Karpas-422 (cell line): ENCODE results near the gene ZSWIM3. TPM values are rescaled to one million over a fixed set of nuclear protein-coding genes. Genes with fewer than 3 reads are reported as not detected.

ENCODE experiments used
- DNase-seq: peaks from one replicate; pipeline ENCODE4 v3.0.0-alpha.2; 2015
- H2AFZ ChIP-seq: fragments of 200-600 bp; sonication (generic); 2 replicates; pipeline ENCODE4 v1.6.1; 2014; ENCODE audit warnings: antibody characterized with exemption, low read length, mixed read lengths
- H3K27ac ChIP-seq: fragments of 200-600 bp; sonication (generic); 2 replicates; pipeline ENCODE4 v1.5.1; 2014; ENCODE audit warnings: mild to moderate bottlenecking, low read length, moderate library complexity
- H3K27me3 ChIP-seq: fragments of 200-600 bp; sonication (generic); 2 replicates; pipeline ENCODE4 v1.6.1; 2014; ENCODE audit warnings: low read length, mixed read lengths
- H3K36me3 ChIP-seq: fragments of 200-600 bp; sonication (generic); 2 replicates; pipeline ENCODE4 v1.6.1; 2014; ENCODE audit warnings: low read length, mixed read lengths; ENCODE audit not compliant: insufficient read depth
- H3K4me1 ChIP-seq: fragments of 200-600 bp; sonication (generic); 2 replicates; pipeline ENCODE4 v1.6.1; 2014; ENCODE audit warnings: mild to moderate bottlenecking, low read length, mixed read lengths
- H3K4me2 ChIP-seq: fragments of 200-600 bp; sonication (generic); 2 replicates; pipeline ENCODE4 v1.6.1; 2014; ENCODE audit warnings: low read length, low read depth, mild to moderate bottlenecking; ENCODE audit not compliant: poor library complexity, severe bottlenecking
- H3K4me3 ChIP-seq: fragments of 200-600 bp; sonication (generic); 2 replicates; pipeline ENCODE4 v1.5.1; 2014; ENCODE audit warnings: mild to moderate bottlenecking, antibody characterized with exemption, low read length, mixed read lengths
- H3K79me2 ChIP-seq: fragments of 200-600 bp; sonication (generic); 2 replicates; pipeline ENCODE4 v1.6.1; 2014; ENCODE audit warnings: mild to moderate bottlenecking, low read length, mixed read lengths
- H3K9ac ChIP-seq: fragments of 200-600 bp; sonication (generic); 2 replicates; pipeline ENCODE4 v1.6.0; 2014; ENCODE audit warnings: low read length
- H3K9me2 ChIP-seq: fragments of 200-600 bp; sonication (generic), shearing (Covaris generic); replicated peaks from 2 replicates; pipeline ENCODE4 v1.6.0; 2014; ENCODE audit warnings: mild to moderate bottlenecking, low read length, moderate library complexity; ENCODE audit not compliant: insufficient read depth
- H3K9me3 ChIP-seq: fragments of 300-700, 200-600 bp; sonication (generic); 2 replicates; pipeline ENCODE4 v1.6.1; 2014; ENCODE audit warnings: low read length, mixed read lengths
- H4K20me1 ChIP-seq: fragments of 200-600 bp; sonication (generic); 2 replicates; pipeline ENCODE4 v1.6.1; 2014; ENCODE audit warnings: mild to moderate bottlenecking, antibody characterized with exemption, low read length, low read depth; ENCODE audit not compliant: insufficient read depth
- total RNA-seq: library from RNA; depleted of rRNA; stranded (reverse); fragments of >200 nt; shearing (Covaris generic); gene quantifications from 2 replicates; pipeline ENCODE4 v1.2.3, GENCODE V29; 2014; ENCODE audit warnings: low replicate concordance; rRNA removed

The ZSWIM3 gene
- total RNA-seq, result 8.9 and 9.9 TPM in 2 replicates

DNA sequence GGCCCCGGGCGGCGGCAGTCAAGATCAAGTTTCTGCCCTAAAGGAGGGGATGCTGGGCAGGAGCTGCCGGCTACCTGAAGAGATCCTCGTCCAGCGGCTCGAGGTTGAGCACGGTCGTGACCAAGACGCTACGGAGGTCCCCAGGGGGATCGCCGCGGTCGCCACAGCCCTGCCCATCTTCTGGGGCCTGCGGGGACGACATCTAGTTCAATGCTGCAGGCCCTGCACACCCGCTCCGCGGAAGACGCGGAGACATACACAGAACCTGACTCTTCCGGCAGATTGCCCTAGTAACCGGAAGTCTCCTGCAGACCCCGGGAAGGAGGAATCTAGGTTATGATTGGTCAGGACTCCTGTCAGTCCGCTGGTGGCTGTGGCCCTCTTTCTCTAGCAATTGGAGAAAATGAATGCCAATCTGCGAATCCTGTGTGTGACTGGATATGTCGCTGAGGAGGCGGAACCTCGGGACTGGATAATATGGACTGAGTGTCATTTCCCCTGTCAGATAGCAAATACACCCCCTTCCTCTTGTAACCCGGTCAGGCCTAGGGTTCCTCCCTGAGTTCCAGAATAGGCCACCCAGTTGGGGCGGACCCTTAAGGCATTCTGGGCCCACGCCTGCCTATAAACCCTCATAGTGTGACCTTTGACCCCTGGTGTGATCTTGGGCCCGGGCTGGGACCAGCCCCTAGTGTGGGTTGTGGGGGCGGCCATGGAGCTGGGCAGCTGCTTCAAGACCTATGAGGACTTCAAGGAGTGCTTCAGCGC is at the start of gene ZSWIM3, which contains the start of gene ACOT8:
ZSWIM3 (plus strand) TSS at position 501 of the 768 bp plus-strand sequence; CDS start at position 713, 212 bp downstream.
ACOT8 (minus strand) TSS at position 279 of the 768 bp plus-strand sequence; CDS start at position 202, 77 bp downstream.
- Histone ChIP-seq H3K9ac (peak within 1 kb of the TSS; percentile 91), H3K9me2 (no peaks in the 10 kb centered on the region), H3K4me3 (peak within 1 kb of the TSS; percentile 77), H2AFZ (peak within 1 kb of the TSS; percentile 96), H3K4me2 (peak within 1 kb of the TSS; percentile 99), H3K9me3 (no peaks in the 10 kb centered on the region), H3K36me3 (0 out of 2 replicates have a peak, but pooled peaks cover 3% of the 10 kb centered on the region), H3K27me3 (no peaks in the 10 kb centered on the region), H3K4me1 (peaks cover 22% of the 10 kb centered on the region), H4K20me1 (no peaks in the 10 kb centered on the region), H3K79me2 (peaks cover 45% of the 10 kb centered on the region), H3K27ac (peak within 1 kb of the TSS; percentile 76)
- DNase-seq, result peak; percentile 100

DNA sequence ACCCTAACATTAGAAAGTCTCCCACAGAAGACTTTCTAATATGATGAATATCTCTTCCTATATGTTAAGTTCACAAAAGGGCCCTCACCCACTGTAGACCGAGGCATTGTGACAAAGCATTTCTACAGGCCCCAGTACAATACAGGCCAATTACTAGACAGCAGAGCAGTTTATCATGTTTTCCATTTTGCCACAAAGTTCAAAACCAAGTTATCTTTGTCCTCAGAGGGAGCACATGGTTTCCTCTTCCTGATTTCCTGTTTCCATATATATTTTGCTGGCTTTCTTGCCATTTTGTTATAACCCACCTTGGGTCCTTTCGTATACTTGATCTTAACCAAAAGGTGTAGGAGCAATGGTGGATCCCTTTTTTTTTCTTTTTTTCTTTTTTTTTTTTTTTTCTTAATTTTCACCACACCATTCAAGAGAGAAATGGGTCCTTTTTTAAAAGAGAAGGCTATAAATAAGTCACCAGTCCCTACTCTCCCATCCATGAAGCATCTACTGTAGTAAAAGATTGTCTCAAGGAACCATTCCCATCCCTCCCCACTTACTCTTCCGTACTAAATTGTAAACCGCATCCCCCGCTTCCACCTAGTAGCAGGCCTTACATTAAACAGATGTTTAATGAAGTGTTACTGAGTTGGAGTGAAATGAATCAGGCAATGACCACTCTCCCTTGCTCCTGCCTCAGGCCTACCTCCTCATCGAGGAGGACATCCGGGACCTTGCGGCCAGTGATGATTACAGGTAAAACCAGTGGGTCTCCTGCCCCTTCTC is 47.0 kb upstream of the ZSWIM3 start:
- Histone ChIP-seq H3K27ac (no peak overlapping the region), H3K4me1 (peaks cover 5% of the 10 kb centered on the region), H3K4me3 (no peak overlapping the region), H3K9ac (no peak overlapping the region), H3K4me2 (no peak overlapping the region), H3K9me2 (no peaks in the 10 kb centered on the region), H2AFZ (no peak overlapping the region), H3K36me3 (peaks cover 33% of the 10 kb centered on the region), H3K27me3 (no peaks in the 10 kb centered on the region), H3K9me3 (no peaks in the 10 kb centered on the region), H4K20me1 (no peaks in the 10 kb centered on the region), H3K79me2 (peaks cover 14% of the 10 kb centered on the region)
- DNase-seq, result no peak

DNA sequence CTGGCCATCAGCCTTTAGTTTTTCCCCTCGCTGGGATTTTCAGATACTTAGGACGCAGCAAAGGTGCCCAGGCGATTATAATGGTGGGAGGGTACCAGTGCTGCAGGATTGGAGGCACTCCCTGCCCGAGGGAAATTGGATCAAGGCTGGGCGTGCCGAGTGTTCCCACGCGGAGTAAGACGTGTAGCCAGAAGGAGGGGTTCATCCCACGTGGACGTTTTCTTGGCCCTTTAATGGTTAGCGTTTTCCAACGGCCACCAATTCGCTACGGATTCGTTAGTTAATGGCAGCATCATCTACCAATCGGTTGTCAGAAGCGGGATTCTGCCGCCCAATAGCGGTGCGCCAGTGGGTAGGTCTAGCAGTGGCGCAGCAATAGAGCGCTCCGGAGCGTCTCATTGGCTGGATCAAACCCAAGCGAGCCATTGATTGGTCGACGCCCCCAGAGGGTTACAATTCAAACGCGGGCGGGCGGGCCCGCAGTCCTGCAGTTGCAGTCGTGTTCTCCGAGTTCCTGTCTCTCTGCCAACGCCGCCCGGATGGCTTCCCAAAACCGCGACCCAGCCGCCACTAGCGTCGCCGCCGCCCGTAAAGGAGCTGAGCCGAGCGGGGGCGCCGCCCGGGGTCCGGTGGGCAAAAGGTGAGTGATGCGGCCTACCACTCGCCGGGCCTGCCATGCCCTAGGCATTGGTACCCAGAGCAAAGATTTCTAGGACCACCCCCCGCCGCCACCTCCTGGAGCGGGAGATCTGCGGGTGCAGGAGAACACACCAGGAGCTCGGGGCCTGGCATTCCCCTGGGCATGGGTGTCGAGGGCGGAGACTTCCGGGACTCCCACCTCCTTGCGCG is 45.0 kb upstream of the ZSWIM3 start, which contains the start of gene UBE2C:
UBE2C (plus strand) TSS at position 488 of the 849 bp plus-strand sequence; CDS start at position 540, 52 bp downstream.
- peak within 1 kb of the TSS; percentile 87 for H3K27ac ChIP-seq
- no peaks in the 10 kb centered on the region for H3K27me3 ChIP-seq
- H3K4me1 ChIP-seq, result peaks cover 5% of the 10 kb centered on the region
- peaks cover 14% of the 10 kb centered on the region for H3K79me2 ChIP-seq
- no peaks in the 10 kb centered on the region for H4K20me1 ChIP-seq
- H3K4me2 ChIP-seq, result peak within 1 kb of the TSS; percentile 88
- peaks cover 45% of the 10 kb centered on the region for H3K36me3 ChIP-seq
- H3K9ac ChIP-seq, result peak within 1 kb of the TSS; percentile 94
- peak within 1 kb of the TSS; percentile 15; the same call in 1 of the 2 replicates for H2AFZ ChIP-seq
- H3K9me3 ChIP-seq, result no peaks in the 10 kb centered on the region
- no peaks in the 10 kb centered on the region for H3K9me2 ChIP-seq
- DNase-seq, result peak; percentile 99
- H3K4me3 ChIP-seq, result peak within 1 kb of the TSS; percentile 93

DNA sequence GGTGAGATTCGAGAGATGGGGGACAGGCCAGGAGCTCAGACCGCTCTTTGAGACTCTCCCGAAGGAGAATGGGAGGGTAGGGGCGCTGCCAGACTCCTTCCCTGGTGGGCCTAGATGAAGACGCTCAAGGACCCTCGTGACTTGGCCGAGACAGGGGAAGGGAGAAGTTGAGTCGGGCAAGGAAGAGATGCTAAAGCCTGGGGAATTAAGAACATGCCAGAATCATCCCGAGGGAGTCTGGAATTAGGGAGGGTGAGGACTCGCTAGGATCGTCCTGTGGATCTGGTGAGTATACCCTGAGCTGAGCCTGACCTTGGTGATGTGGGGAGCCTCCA is 44.4 kb upstream of the ZSWIM3 start:
- Histone ChIP-seq H3K27me3 (no peaks in the 10 kb centered on the region), H2AFZ (0 out of 2 replicates have a peak overlapping the region, but pooled peaks have one; percentile 15)

DNA sequence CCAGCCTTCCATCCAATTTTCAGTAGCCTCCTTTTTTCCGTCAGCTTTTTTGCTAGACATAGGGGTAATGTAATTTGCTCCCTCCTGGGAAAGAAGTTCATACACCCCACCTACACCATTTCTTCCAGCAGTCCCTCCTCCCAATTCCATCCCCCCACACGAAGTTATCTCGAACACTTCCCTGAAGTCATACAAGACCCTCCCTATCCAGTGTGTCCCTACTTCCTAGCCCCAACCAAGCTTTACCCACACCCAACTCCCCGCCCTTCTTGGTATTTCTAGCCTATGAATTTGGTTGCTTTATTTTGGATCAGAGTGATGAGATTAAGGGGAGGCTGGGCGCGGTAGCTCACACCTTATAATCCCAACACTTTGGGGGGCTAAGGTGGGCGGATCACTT is 43.9 kb upstream of the ZSWIM3 start:
- no peak for DNase-seq
- no peaks in the 10 kb centered on the region for H3K9me2 ChIP-seq
- H3K9me3 ChIP-seq, result no peaks in the 10 kb centered on the region
- H3K4me3 ChIP-seq, result peak overlapping the region; percentile 93
- H3K27ac ChIP-seq, result peak overlapping the region; percentile 87
- peaks cover 45% of the 10 kb centered on the region for H3K36me3 ChIP-seq
- peak overlapping the region; percentile 88 for H3K4me2 ChIP-seq
- H3K9ac ChIP-seq, result peak overlapping the region; percentile 94
- peaks cover 14% of the 10 kb centered on the region for H3K79me2 ChIP-seq
- H4K20me1 ChIP-seq, result no peaks in the 10 kb centered on the region
- peaks cover 5% of the 10 kb centered on the region for H3K4me1 ChIP-seq
- H3K27me3 ChIP-seq, result no peaks in the 10 kb centered on the region
- no peak overlapping the region for H2AFZ ChIP-seq

More for the DNA sequence above, 44.4 kb upstream of the ZSWIM3 start:
- peak overlapping the region; percentile 93 for H3K4me3 ChIP-seq
- H3K36me3 ChIP-seq, result peaks cover 45% of the 10 kb centered on the region
- H3K9ac ChIP-seq, result peak overlapping the region; percentile 94
- H3K9me2 ChIP-seq, result no peaks in the 10 kb centered on the region
- H3K4me2 ChIP-seq, result peak overlapping the region; percentile 88
- peaks cover 5% of the 10 kb centered on the region for H3K4me1 ChIP-seq
- DNase-seq, result no peak
- H3K27ac ChIP-seq, result peak overlapping the region; percentile 87
- no peaks in the 10 kb centered on the region for H4K20me1 ChIP-seq
- no peaks in the 10 kb centered on the region for H3K9me3 ChIP-seq
- H3K79me2 ChIP-seq, result peaks cover 14% of the 10 kb centered on the region

DNA sequence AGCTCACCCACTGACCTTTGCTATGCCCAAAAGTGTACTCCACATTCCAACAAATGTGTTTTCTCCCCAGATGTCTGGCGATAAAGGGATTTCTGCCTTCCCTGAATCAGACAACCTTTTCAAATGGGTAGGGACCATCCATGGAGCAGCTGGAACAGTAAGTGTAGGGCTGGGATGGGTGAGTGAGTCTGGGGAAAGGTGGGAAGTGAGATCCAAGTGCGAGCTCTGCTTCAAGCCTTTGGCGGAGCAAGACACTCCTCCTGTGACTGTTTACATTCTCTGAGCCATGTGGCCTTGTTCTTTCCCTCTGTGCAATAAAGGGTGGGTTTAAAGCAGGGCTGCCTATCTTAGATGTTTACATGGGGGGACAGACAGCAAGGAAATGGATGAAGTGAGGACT is 43.1 kb upstream of the ZSWIM3 start:
- Histone ChIP-seq H3K9me3 (no peaks in the 10 kb centered on the region), H3K4me1 (peaks cover 5% of the 10 kb centered on the region), H3K36me3 (peaks cover 41% of the 10 kb centered on the region), H3K27me3 (no peaks in the 10 kb centered on the region), H3K9me2 (no peaks in the 10 kb centered on the region), H3K79me2 (peaks cover 14% of the 10 kb centered on the region), H3K27ac (no peak overlapping the region), H3K4me2 (no peak overlapping the region), H3K4me3 (no peak overlapping the region), H3K9ac (no peak overlapping the region), H2AFZ (no peak overlapping the region), H4K20me1 (no peaks in the 10 kb centered on the region)
- no peak for DNase-seq

DNA sequence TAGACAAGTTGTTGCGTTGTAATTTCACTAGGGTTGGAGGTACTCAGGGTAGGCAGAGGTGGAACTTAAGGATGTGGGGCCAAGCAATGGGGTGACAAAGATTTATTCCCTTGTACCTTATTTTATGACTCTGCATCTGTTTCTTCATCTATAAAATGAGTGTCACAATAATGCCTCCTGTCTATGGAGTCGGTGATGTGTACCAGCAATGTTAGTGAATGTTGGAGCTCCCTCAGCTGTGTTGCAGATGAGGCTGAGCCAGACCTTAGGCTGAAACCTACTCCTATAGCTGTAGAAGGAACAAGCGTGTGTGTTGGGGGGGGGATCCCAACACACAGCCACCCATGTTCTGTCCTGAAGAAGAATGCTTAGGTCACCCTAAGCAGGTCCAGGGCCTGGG is 40.5 kb upstream of the ZSWIM3 start:
- Histone ChIP-seq H4K20me1 (no peaks in the 10 kb centered on the region), H3K4me2 (no peak overlapping the region), H3K4me3 (no peak overlapping the region), H3K9me3 (no peaks in the 10 kb centered on the region), H3K27me3 (no peaks in the 10 kb centered on the region), H3K4me1 (peaks cover 5% of the 10 kb centered on the region), H3K79me2 (peaks cover 14% of the 10 kb centered on the region), H3K9me2 (no peaks in the 10 kb centered on the region), H3K36me3 (peaks cover 21% of the 10 kb centered on the region), H3K9ac (no peak overlapping the region), H2AFZ (no peak overlapping the region), H3K27ac (no peak overlapping the region)
- DNase-seq, result no peak
